ENCODE results near the gene STYXL1.

Gene STYXL1

GRCh38 chr7:75992083-75992755 is 55.6 kb downstream of the STYXL1 start:
- DNase-seq (ENCODE audit: low spot score), result no peak

DNA sequence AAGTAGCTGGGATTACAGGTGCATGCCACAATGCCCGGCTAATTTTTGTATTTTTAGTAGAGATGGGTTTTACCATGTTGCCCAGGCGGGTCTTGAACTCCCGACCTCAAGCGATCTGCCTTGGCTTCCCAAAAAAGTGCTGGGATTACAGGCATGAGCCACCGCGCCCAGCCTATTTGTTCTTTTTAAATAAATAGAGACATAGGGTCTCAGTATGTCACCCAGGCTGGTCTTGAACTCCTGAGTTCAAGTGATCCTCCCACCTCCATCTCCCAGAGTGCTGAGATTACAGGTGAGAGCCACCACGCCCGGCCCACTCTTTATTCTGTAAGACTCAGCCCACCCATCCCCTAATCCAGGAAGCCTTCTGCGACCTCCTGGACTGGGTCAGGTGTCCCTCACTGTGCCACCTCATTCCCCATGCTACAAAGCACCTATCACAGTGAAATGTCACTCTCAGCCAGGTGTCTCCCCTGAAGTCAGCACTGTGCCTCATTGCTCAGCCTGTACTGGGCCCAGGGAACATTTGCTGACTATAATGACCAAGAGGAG is 56.2 kb downstream of the STYXL1 start:
- no peak for DNase-seq (ENCODE audit: low spot score)

DNA sequence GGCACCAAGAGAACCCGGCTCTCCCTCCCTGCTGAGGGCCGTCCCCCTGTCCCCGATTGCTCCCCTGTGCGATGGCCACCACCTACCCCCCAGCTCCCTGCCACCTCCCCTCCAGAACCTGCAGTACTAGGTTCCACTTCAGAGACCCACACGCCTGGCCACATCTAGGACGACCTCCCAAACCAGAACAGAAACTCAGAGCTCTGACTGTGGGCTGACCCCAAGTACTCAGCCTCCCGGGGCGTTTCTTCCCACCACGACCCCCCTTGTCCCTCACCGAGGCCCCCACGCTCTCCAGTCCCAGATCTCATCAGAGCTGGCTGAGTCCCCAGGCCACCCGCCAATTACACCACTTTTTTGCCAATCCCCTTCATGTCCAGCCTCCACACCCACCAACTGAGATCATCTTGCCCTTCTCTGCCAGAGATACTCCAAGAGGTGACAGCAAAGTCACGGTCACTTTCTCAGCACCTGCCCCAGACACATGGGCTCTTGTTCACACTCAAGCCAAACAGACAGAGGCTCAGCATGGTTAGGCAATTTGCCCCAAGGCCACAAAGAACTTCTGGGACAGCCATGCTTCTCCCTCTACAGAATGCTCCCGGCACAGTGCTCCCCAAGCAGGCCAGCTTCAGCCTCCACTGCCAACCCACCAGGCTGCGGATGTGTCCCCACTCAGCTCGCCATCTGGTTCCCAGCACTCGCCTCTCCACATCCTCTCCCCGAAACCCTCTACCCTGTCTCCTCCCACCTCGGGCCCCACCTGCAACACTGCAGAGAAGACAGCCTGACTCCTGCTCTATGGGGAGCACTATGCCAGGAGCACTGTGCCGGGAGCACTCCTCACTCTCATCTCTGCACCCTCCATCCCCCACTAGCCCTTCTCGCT is 58.1 kb downstream of the STYXL1 start:
- no peak for DNase-seq (ENCODE audit: low spot score)

- DNase-seq (ENCODE audit: low spot score), result no peak
Measured at GRCh38 chr7:75988568-75989499, 59.0 kb downstream of the STYXL1 start.

DNA sequence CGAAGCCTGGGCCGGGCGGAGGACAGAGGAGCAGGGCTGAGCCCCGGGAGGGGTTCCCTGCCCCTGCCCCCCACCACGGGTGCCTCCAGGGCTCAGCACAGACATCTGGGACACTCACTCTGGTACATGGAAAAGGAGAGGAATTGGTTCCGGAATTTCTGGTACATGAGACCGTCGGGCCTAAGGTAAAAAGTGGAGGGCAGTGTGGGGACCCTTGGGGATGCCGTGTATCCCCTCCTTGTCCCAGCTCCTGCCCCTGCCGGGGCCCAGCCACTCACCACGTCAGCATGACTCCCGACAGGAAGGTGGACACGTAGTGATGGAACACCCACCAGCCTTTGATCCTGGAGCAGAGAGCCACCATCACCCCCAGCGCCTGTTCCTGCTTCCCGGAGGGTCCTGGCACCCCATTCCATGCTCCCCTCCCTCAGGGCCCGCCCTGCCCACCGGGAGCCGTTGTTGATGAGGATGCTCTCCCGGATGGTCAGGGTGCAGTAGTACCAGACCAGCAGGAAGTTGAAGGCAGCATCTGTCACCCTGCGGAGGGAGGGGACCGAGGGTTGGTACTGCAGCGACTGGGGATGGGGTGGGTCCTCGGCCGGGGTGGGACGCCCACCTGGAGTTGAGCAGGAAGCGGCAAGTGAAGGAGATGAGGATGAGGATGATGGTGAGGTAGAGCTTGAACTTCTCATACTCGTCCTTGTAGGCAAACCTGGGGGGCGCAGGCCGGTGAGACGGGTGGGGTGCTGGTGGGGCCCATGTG is 59.8 kb downstream of the STYXL1 start:
- DNase-seq (ENCODE audit: low spot score), result no peak

DNA sequence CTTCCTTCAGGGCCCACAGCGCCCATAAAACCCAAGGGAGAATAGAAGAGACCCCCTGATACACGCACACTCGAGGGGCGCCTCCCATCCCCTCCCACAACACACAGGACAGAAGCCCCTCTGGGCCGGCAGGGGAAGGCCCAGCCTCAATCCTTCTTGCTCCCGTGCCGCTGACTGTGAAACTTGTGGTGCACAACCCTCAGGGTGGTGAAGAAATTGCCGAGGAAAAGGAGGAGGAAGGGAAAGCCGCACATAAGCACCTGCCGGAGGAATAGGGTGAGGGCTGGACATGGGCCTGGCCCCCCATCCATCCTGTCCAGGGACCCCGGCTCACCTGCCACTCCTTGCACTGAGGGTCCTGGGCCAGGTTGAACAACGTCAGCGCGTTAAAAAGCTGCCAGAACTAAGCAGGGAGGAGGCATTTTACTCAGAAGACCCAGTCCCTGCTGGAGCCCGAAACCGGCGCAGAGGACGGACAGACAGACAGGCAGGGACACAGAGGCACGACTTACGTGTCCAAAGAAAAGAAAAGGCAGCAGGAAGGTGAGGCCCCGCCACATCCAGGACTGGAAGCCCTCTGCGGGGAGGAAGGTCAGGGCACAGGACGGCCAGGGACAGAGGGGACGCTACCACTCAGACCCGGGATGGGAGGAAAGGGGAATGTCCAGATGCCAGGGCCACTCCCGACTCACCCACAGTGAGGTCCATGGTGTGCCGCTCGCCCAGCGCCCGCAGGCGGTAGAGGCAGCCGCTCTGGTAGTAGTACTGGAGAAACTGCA is 60.6 kb downstream of the STYXL1 start:
- no peak for DNase-seq (ENCODE audit: low spot score)

DNA sequence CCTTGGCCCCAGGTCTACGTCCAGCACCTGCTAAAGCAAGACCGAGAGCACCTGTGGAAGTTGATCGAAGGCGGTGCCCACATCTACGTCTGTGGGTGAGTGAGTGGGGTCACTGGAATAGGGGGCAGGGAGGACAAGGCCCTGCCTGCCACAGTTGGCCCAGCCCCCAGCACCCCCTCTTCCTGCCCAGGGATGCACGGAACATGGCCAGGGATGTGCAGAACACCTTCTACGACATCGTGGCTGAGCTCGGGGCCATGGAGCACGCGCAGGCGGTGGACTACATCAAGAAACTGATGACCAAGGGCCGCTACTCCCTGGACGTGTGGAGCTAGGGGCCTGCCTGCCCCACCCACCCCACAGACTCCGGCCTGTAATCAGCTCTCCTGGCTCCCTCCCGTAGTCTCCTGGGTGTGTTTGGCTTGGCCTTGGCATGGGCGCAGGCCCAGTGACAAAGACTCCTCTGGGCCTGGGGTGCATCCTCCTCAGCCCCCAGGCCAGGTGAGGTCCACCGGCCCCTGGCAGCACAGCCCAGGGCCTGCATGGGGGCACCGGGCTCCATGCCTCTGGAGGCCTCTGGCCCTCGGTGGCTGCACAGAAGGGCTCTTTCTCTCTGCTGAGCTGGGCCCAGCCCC is 61.5 kb downstream of the STYXL1 start:
- DNase-seq (ENCODE audit: low spot score), result no peak

GRCh38 chr7:75985518-75986146 is 62.2 kb downstream of the STYXL1 start:
- no peak for DNase-seq (ENCODE audit: low spot score)

DNA sequence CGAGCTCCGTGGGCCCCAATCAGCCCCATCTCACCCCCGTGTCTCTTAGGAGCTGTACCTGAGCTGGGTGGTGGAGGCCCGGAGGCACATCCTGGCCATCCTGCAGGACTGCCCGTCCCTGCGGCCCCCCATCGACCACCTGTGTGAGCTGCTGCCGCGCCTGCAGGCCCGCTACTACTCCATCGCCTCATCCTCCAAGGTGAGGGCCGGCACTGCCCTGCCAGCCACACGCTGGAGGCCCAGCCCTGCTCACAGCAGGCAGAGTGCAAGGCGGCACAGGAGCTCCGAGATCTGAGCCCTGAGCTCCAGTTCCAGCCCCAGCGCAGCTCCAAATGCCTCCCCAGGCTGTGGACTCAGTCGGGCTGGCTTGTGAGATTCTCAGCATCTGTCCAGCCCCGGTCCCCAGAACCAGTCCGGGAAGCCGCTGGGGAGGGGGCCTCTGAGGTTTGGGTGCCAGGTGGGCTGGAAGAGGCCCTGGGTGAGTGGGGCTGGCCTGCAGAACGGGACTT is 62.7 kb downstream of the STYXL1 start:
- DNase-seq (ENCODE audit: low spot score), result no peak

- DNase-seq (ENCODE audit: low spot score), result no peak
Measured at GRCh38 chr7:75984130-75985008, 63.4 kb downstream of the STYXL1 start.

DNA sequence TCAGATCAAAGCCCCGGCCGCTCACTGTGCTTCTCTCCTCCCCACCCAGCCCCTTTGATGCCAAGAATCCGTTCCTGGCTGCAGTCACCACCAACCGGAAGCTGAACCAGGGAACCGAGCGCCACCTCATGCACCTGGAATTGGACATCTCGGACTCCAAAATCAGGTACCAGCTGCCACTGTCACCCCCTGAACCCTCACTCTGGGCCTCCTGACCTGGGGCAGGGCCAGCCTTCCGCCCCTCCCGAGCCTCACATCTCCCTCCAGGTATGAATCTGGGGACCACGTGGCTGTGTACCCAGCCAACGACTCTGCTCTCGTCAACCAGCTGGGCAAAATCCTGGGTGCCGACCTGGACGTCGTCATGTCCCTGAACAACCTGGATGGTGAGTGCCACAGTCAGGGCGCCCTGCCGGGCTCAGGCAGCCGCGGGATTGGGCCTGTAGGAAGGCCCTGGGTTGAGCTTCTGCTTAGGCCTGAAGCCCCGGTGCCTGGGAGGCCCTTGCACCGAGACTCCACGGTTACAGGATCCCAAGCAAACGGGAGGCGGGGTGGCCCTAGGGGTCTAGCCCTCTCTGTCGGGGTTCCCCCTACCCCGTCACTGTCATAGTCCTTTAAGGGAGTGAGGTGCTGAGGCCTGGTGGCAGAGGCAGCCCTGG is 64.2 kb downstream of the STYXL1 start:
- no peak for DNase-seq (ENCODE audit: low spot score)

DNA sequence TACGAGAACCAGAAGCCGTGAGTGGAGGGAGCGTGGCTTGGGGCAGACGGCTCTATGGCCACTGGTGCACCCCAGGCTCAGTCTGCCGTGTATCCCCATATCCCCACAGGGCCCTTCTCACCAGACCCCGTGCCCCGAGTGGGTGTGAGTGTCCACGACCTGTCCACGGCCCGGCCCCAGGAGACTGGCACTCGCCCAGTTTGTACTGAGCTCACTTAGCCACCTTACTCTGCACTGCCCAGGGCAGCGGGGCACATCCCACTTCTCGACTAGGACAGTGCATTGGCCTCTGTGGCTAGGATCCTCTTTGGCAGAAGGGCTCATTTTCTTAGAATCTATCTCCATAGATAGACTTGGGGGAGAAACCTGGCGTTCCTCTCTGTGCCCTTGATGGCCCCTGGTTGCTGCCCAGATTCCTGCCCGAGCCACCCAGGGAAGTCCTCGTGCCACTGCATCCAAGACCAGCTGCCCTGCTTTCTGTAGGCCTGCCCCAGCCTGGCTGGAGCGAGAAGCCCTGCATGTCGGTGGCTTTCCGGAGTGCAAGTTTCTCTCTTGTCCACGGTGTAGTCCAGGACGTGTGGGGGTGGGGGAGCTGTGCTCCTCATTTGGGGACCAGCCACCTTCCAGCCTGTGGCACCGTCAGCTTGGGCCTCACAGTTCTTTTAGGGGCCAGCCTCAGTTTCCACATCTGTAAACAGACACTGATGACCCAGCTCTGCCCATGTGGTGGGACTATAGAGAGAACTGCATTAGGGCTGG is 65.3 kb downstream of the STYXL1 start:
- no peak for DNase-seq (ENCODE audit: low spot score)

GRCh38 chr7:75981453-75982305 is 66.1 kb downstream of the STYXL1 start:
- no peak for DNase-seq (ENCODE audit: low spot score)

GRCh38 chr7:75981203-75981452 is 66.7 kb downstream of the STYXL1 start:
- DNase-seq (ENCODE audit: low spot score), result no peak

- DNase-seq (ENCODE audit: low spot score), result no peak
Measured at GRCh38 chr7:75980430-75981202, 67.2 kb downstream of the STYXL1 start.

Data from putamen (tissue), 1 donor.